SW480 (cell line): ENCODE data around the gene FAM83E.
"Not testable (repeated sequence)": the region's sequence is repeated elsewhere in the genome, so short reads cannot be mapped to it uniquely, and the experiment has no call there.

Source experiments
- DNase-seq: peaks from one replicate; pipeline ENCODE4 v3.0.0-alpha.2; 2016; ENCODE audit warnings: low spot score

FAM83E gene

GRCh38 chr19:48611872-48612271 lies 3.0 kb downstream of the FAM83E start:
- no peak for DNase-seq

GRCh38 chr19:48609571-48610108 lies 5.2 kb downstream of the FAM83E start:
- DNase-seq, result no peak

- DNase-seq, result peak; percentile 84
These were observed 6.0 kb downstream of the FAM83E start for GRCh38 chr19:48608798-48609263.

GRCh38 chr19:48607359-48607755 lies 7.5 kb downstream of the FAM83E start:
- no peak for DNase-seq

GRCh38 chr19:48606463-48607358 lies 8.2 kb downstream of the FAM83E start, which contains the start of gene SPACA4:
Gene SPACA4, plus strand, starts transcription at chr19:48606742. Its CDS starts 237 bp downstream, at chr19:48606979.
- DNase-seq, result no peak

- no peak for DNase-seq
These were observed 11.0 kb downstream of the FAM83E start for GRCh38 chr19:48603850-48604249.

- no peak for DNase-seq
These were observed 11.4 kb downstream of the FAM83E start for GRCh38 chr19:48603449-48603848.

GRCh38 chr19:48603001-48603400 lies 11.9 kb downstream of the FAM83E start:
- no peak for DNase-seq

GRCh38 chr19:48600679-48601417 lies 14.0 kb downstream of the FAM83E start:
- DNase-seq, result no peak

GRCh38 chr19:48598996-48599700 lies 15.7 kb downstream of the FAM83E start:
- no peak for DNase-seq

- no peak for DNase-seq
These were observed 18.0 kb downstream of the FAM83E start for GRCh38 chr19:48596679-48597465.

GRCh38 chr19:48596237-48596636 lies 18.6 kb downstream of the FAM83E start:
- DNase-seq, result no peak

- DNase-seq, result no peak
These were observed 19.0 kb downstream of the FAM83E start for GRCh38 chr19:48595833-48596232.

GRCh38 chr19:48595171-48595570 lies 19.7 kb downstream of the FAM83E start:
- DNase-seq, result no peak

- DNase-seq, result peak; percentile 30
These were observed 23.9 kb downstream of the FAM83E start for GRCh38 chr19:48591021-48591420.

- peak; percentile 98 for DNase-seq
These were observed 26.0 kb downstream of the FAM83E start for GRCh38 chr19:48588670-48589401.

- DNase-seq, result no peak
These were observed 27.5 kb downstream of the FAM83E start for GRCh38 chr19:48587387-48587786.

- DNase-seq, result no peak
These were observed 32.7 kb downstream of the FAM83E start for GRCh38 chr19:48582168-48582567.

GRCh38 chr19:48578891-48579290 lies 36.0 kb downstream of the FAM83E start:
- DNase-seq, result no peak

GRCh38 chr19:48577908-48578307 lies 37.0 kb downstream of the FAM83E start:
- DNase-seq, result not testable (repeated sequence)
